ENCODE data around the gene MT1M. TPM values are rescaled to one million over a fixed set of nuclear protein-coding genes. Genes with fewer than 3 reads are reported as not detected.

MT1M gene
- total RNA-seq, 1 experiment from 2014 or later, result 1.8 TPM

DNA sequence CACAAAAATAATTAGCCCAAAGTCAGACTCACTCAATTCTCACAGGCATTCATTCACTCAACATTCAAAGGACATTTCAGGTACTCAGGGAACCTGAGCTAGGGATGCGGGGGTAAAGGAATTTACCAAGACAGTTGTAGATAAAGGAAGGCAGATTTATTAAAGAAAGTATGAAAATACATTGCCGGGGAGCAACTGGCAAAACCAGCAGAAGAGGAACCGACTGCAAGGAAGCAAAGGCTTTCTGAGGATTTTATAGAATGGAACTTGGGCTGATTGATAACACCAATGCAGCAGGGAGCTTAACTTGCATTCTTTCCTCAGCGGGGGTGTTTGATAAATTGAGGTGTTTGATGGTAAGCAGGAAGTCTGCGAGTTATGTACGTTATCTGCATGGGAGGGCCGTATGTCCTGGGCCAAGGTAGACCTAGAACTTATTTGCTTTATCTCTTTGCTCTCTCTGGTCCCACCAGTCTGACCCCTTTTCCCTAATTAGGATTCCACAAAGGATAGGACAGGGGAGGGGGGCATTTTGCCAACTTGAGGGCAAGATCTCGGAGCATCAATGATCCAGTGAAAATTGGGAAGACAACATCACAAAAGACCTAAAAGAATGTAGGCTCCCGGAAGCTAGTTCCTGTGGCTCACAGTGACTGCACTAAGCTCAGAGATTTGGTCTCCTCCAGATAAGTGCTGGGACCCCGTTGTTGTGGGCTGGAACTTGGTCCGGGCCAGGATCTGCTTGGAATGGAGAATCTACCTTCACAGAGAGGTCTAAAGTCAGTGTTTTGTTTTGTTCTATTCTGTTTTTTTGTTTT is 48.9 kb upstream of the MT1M start:
- H3K4me3 ChIP-seq (ENCODE audit: low read depth in 2 of 2, low read length in 2 of 2), result no peak overlapping the region
- CTCF ChIA-PET, result no interaction called here
- H3K4me1 ChIP-seq (ENCODE audit: control insufficient read depth, insufficient read depth, low read length), result no peaks in the 10 kb centered on the region
- no peak for DNase-seq (ENCODE audit: low read depth, low spot score)
- no peak overlapping the region for H3K27ac ChIP-seq (ENCODE audit: low read length)
- no TSS peak for BruUV-seq (replicated peaks)
- in situ Hi-C loops (cut with HindIII; ENCODE audit: low pct_unique_long_range_greater_than_20kb, low sequenced_read_pairs) (no loop called here), intact Hi-C loops (cut with micrococcal nuclease; ENCODE audit: unreplicated experiment) (no loop called here)
- ATAC-seq, result no peak
- TF ChIP-seq POLR2AphosphoS5 (IDR thresholded peaks at IDR 0.05; ENCODE audit: low read depth, low read length), result no peak
- TF ChIP-seq TCF7L2 (IDR thresholded peaks at IDR 0.05; ENCODE audit: low read depth, low read length), result no peak
- TF ChIP-seq, protein P1, sequence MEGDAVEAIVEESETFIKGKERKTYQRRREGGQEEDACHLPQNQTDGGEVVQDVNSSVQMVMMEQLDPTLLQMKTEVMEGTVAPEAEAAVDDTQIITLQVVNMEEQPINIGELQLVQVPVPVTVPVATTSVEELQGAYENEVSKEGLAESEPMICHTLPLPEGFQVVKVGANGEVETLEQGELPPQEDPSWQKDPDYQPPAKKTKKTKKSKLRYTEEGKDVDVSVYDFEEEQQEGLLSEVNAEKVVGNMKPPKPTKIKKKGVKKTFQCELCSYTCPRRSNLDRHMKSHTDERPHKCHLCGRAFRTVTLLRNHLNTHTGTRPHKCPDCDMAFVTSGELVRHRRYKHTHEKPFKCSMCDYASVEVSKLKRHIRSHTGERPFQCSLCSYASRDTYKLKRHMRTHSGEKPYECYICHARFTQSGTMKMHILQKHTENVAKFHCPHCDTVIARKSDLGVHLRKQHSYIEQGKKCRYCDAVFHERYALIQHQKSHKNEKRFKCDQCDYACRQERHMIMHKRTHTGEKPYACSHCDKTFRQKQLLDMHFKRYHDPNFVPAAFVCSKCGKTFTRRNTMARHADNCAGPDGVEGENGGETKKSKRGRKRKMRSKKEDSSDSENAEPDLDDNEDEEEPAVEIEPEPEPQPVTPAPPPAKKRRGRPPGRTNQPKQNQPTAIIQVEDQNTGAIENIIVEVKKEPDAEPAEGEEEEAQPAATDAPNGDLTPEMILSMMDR (IDR thresholded peaks at IDR 0.05), result no peak
- TF ChIP-seq SIN3A (IDR thresholded peaks at IDR 0.05; ENCODE audit: borderline replicate concordance, insufficient read depth, low read depth, low read length), result no peak
- TF ChIP-seq, protein P2, sequence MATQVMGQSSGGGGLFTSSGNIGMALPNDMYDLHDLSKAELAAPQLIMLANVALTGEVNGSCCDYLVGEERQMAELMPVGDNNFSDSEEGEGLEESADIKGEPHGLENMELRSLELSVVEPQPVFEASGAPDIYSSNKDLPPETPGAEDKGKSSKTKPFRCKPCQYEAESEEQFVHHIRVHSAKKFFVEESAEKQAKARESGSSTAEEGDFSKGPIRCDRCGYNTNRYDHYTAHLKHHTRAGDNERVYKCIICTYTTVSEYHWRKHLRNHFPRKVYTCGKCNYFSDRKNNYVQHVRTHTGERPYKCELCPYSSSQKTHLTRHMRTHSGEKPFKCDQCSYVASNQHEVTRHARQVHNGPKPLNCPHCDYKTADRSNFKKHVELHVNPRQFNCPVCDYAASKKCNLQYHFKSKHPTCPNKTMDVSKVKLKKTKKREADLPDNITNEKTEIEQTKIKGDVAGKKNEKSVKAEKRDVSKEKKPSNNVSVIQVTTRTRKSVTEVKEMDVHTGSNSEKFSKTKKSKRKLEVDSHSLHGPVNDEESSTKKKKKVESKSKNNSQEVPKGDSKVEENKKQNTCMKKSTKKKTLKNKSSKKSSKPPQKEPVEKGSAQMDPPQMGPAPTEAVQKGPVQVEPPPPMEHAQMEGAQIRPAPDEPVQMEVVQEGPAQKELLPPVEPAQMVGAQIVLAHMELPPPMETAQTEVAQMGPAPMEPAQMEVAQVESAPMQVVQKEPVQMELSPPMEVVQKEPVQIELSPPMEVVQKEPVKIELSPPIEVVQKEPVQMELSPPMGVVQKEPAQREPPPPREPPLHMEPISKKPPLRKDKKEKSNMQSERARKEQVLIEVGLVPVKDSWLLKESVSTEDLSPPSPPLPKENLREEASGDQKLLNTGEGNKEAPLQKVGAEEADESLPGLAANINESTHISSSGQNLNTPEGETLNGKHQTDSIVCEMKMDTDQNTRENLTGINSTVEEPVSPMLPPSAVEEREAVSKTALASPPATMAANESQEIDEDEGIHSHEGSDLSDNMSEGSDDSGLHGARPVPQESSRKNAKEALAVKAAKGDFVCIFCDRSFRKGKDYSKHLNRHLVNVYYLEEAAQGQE (IDR thresholded peaks at IDR 0.05; ENCODE audit: insufficient read depth in 1 of 2, low read depth in 2 of 2, low read length in 1 of 2), result no peak
- no peaks in the 10 kb centered on the region for H3K9me3 ChIP-seq (ENCODE audit: control insufficient read depth, insufficient read depth, low read depth, low read length)
- POLR2A ChIA-PET, result no interaction called here
- H3K36me3 ChIP-seq (ENCODE audit: control insufficient read depth, insufficient read depth, low read length), result no peaks in the 10 kb centered on the region
- H3K27me3 ChIP-seq (ENCODE audit: control insufficient read depth, insufficient read depth, low read length), result no peaks in the 10 kb centered on the region

DNA sequence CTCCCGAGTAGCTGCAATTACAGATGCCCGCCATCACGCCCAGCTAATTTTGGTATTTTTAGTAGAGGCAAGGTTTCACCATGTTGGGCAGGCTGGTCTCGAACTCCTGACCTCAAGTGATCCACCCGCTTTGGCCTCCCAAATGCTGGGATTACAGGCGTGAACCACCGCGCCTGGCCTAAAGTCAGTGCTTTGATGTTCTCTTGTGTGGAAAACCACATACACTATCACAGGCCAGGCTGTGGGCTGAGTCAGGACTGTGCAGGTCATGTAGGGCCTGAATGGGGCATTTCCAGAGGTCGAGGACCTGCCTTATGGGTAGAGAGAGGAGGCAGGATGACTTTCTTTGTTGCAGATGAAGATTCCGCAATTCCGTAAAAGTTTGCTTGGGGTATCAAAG is 48.2 kb upstream of the MT1M start:
- Histone ChIP-seq H3K27ac (ENCODE audit: low read length) (no peak overlapping the region), H3K4me3 (ENCODE audit: low read depth in 2 of 2, low read length in 2 of 2) (no peak overlapping the region), H3K4me1 (ENCODE audit: control insufficient read depth, insufficient read depth, low read length) (no peaks in the 10 kb centered on the region), H3K36me3 (ENCODE audit: control insufficient read depth, insufficient read depth, low read length) (no peaks in the 10 kb centered on the region), H3K27me3 (ENCODE audit: control insufficient read depth, insufficient read depth, low read length) (no peaks in the 10 kb centered on the region; the same call in 1 of the 2 replicates), H3K9me3 (ENCODE audit: control insufficient read depth, insufficient read depth, low read depth, low read length) (no peaks in the 10 kb centered on the region)
- ATAC-seq (no peak), DNase-seq (ENCODE audit: low read depth, low spot score) (no peak)
- in situ Hi-C loops (cut with HindIII; ENCODE audit: low pct_unique_long_range_greater_than_20kb, low sequenced_read_pairs), result no loop called here
- BruUV-seq (replicated peaks), result no TSS peak
- ChIA-PET POLR2A (no interaction called here), CTCF (no interaction called here)
- TF ChIP-seq, protein P2 (IDR thresholded peaks at IDR 0.05; ENCODE audit: insufficient read depth in 1 of 2, low read depth in 2 of 2, low read length in 1 of 2), result no peak
- TF ChIP-seq TCF7L2 (IDR thresholded peaks at IDR 0.05; ENCODE audit: low read depth, low read length), result no peak
- no peak for TF ChIP-seq SIN3A (IDR thresholded peaks at IDR 0.05; ENCODE audit: borderline replicate concordance, insufficient read depth, low read depth, low read length)
- TF ChIP-seq, protein P1 (IDR thresholded peaks at IDR 0.05), result no peak
- no peak for TF ChIP-seq POLR2AphosphoS5 (IDR thresholded peaks at IDR 0.05; ENCODE audit: low read depth, low read length)
- intact Hi-C loops (cut with micrococcal nuclease; ENCODE audit: unreplicated experiment), result no loop called here

Measured in Panc1 (cell line).